GM18519 (cell line): ENCODE data around the gene P2RX7.
A peak's percentile ranks its signal among the peaks of the same experiment; 100 is the strongest.
"Not testable (repeated sequence)": the region's sequence is repeated elsewhere in the genome, so short reads cannot be mapped to it uniquely, and the experiment has no call there.

Source experiments
- ATAC-seq: cut with Tn5 transposase; IDR thresholded peaks from one replicate; pipeline ENCODE4 v1.9.1; 2021; ENCODE audit warnings: mild to moderate bottlenecking, moderate library complexity; ENCODE audit not compliant: unreplicated experiment, low FRiP score

P2RX7 gene

DNA sequence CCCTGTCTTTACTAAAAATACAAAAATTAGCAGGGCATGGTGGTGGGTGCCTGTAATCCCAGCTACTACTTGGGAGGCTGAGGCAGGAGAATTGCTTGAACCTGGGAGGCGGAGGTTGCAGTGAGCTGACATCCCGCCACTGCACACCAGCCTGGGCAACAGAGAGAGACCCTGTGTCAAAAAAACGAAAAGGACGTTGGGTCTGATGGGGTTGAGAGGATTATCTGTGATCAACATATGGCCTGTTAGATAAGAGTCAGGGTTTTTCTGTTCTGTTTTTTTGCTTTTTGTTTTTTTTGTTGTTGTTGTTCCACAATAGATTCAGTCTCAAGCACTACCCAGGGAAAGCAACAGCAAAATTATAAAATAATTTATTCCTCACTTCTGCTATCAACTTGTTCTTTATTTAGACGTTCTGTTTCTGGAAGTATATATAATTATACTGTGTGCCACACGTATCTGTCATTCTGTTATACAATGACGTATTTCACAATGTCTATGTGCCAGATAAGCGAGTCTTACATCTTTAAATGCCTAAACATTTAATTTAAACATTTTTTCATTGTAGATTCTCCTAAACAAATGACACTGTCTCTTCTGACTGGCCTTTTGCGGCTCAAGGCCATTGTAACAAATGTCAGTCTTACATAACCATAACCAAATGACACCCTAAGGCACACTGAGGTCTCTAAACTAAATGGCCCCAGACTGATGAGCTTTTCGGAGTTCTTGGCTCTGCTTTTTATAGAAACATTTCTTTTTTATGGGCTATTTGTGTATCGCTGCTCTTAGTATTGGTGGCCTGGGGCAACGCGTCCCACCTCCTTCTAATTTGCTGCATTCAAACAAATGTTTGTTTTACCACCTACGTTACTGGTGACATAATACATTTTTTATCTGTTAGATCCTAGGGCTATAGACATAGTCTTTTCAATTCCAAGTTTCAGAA, 70.0 kb downstream of the P2RX7 start:
- no peak for ATAC-seq

DNA sequence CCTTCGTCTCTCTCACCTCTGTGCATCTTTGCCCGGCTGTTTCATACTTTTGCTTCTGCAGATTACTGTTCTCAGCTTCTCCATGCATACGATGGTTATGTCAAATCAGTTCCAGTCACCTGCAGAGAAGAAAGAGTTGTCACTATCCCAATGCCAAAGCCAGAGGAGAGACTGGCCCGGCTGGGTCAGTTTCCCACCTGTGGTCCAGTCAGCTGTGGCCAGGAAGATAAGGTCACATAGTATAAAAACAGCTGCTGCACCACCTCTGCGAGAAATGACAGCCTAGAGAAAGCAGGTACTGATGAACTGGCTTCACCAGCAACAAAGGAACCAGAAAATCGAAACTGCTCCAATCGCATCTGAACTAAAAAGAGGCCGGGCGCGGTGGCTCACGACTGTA, 70.8 kb downstream of the P2RX7 start:
- ATAC-seq: no peak

DNA sequence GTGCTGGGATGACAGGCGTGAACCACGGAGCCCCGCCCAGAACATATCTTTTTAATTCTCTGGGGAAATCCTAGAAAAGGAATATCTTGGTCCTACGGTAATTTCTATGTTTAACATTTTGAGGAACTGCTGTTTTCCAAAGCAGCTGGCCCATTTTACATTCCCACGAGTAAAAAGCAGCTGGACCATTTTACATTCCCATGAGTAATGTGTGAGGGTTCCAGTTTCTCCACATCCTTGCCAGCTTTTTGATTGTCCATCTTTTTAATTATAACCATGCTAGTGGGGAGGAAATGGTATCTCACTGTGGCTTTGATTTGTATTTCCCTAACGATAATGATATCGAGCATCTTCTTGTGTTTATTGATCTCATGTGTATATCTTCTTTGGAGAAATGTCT, 72.8 kb downstream of the P2RX7 start:
- ATAC-seq: no peak

DNA sequence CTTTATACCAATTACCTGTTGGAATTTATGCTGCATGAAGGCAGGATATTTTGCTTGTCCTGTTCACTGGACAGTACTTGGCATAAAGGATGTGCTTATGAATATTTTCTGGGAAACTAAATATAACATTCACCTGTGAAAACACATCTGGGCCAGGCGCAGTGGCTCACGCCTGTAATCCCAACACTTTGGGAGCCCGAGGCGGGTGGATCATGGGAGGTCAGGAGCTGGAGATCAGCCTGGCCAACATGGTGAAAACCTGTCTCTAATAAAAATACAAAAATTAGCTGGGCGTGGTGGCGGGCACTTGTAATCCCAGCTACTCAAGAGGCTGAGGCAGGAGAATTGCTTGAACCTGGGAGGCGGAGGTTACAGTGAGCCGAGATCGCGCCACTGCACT, 75.9 kb downstream of the P2RX7 start:
- ATAC-seq: not testable (repeated sequence)

DNA sequence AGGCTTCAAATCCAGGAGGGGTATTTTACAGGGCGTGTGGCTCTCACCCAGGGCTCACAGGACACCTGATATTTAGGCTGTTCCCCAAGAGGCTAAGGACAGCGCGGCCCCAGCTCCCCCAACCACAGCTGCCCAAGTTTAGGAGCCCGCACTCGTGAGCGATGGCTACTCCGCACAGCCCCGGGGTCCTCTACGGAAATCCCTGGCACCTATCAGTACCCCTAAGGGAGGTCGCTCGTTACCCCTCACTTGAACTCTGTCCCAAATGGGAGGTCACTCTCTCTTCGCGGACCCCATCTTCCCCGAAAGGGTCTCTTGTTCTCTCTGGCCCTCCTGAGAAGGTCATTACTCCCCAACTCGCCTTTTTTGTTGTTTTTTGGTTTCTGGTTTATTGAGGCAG, 76.5 kb downstream of the P2RX7 start:
- ATAC-seq: no peak

DNA sequence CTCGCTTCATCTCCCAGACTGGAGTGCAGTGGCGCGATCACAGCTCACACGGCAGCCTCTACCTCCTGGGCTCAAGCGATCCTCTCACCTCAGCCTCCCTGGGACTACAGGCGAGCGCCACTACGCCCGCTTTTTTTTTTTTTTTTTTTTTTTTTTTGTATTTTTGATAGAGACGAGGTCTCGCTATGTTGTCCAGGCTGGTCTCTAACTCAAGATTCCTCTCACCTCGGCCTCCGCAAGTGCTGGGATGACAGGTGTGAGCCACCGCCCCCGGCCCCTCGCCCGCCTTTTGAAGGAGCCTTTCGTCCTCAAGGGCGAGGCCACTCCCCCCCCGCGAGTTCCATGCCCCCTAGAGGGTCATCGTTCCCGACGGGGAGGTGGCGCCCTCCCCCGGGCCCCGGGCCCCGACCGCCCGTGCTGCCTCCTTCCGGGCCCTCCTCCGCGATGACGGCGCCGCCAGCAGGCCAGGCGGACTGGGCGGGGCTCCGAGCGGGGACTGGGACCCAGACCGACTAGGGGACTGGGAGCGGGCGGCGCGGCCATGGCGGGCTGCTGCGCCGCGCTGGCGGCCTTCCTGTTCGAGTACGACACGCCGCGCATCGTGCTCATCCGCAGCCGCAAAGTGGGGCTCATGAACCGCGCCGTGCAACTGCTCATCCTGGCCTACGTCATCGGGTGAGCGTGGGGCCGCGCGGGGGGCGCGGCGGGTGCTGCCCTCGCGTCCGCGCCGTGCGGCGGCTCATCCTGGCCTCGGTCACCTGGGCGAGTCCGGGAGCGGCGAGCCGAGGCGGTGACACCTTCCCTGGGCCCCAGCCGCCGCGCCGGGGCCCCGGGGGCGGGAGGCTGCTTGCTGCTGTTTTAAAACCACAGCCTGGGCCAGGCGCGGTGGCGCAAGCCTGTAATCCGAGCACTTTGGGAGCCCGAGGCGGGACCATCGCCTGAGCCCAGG, 77.2 kb downstream of the P2RX7 start, which contains the start of gene P2RX4:
TSS of gene P2RX4 (plus strand) at position 506 of the 949 bp plus-strand sequence. CDS start at position 542, 36 bp downstream.
- peak; percentile 83 for ATAC-seq

DNA sequence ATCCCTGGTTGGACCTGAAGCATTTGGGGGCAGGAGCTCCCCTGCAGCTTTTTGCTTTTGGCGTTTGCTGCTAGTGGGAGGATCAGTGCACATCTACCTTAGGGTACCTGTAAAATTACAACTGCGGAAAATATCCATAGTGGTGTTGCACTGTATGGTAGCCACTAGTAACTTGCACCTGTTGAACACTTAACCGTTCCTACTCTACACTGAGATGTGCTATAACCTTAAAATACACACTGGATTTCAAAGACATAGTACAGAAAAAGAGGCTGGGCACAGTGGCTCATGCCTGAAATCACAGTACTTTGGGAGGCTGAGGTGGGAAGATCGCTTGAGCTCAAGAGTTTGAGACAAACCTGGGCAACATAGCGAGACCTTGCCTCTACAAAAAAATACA, 80.2 kb downstream of the P2RX7 start:
- no peak for ATAC-seq

DNA sequence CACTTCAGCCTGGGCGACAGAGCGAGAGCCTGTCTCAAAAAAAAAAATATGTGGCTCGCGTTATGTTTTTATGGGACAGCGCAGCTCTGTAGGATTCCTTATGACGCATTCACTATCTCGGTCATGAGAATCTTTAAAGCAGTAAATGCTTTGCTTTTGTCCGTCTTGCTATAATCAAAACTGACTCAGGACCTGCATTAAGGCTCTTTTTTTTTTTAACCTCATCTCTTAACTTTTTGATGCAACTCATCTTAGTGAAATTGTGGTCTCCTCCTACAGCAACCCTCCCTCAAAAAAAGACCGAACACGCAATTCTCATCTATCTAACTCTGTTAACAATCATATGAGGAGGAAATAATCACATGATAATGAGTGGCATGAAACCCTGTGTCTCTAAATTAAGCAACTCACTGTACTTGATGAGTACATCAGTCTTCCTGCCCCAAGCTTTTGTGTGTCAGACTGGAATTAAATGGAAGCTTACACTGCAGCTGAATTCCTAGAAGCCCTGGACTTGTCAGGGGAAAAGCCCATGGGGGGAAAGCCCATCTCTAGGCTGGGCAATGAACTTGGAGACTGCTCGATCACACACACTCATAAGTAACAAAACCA, 81.6 kb downstream of the P2RX7 start:
- no peak for ATAC-seq

DNA sequence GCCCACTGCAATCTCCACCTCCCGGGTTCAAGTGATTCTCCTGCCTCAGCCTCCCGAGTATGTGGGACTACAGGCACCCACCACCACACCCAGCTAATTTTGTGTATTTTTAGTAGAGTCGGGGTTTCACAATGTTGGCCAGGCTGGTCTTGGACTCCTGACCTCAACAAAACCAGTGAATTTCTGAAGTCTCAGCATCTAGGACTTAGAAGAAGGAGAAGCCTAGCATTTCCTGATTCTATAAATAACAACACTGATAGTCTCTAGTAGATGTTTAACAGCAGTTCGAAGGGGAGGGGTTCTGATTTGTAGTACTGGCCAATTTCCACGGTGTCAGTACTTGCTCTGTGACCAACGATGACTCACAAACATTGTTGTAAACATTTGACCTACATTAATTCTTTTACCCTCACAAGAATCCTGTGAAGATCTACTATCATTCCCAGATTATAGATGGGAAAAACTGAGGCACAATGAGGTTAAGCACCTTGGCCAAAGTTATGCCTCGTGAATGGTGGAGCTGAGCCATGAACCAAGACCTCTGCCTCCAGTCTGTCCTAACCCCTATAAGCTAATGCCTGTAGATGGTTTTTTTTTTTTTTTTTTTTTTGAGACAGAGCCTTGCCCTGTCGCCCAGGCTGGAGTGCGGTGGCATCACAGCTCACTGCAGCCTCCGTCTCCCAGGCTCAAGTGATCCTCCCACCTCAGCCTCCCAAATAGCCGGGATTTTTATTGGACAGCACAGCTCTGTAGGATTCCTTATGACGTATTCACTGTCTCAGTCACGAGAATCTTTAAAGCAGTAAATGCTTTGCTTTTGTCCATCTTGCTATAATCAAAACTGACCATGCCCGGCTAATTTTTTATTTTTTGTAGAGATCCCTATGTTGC, 82.4 kb downstream of the P2RX7 start:
- ATAC-seq: no peak

DNA sequence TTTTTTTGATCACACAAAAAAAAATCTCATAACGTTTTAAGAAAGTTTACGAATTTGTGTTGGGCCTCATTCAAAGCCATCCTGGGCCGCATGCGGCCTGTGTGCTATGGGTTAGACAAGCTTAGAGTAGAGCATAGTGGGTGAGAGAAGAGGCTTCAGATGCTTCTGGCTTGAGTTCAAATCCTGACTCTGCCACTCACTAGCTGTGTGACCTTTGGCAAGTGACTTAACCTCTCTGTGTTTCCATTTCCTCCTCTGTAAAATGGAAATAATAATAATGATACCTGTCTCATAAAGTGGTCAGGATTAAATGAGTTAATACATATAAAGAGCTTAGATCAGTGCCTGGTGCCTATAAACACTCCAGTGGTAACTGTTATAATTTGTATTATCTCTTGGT, 83.4 kb downstream of the P2RX7 start:
- no peak for ATAC-seq

DNA sequence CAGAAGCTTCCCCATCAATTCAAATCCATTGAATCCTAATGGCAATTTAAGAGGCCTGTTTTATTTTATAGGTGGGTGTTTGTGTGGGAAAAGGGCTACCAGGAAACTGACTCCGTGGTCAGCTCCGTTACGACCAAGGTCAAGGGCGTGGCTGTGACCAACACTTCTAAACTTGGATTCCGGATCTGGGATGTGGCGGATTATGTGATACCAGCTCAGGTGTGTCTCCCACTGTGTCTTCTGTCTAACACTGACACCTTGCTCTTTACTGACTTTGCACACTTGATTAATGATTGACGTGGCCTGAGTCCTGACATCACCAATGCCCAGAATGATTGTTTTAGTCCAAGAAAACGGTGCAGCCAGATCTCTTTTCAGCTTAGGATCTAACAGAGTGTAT, 84.4 kb downstream of the P2RX7 start:
- no peak for ATAC-seq

DNA sequence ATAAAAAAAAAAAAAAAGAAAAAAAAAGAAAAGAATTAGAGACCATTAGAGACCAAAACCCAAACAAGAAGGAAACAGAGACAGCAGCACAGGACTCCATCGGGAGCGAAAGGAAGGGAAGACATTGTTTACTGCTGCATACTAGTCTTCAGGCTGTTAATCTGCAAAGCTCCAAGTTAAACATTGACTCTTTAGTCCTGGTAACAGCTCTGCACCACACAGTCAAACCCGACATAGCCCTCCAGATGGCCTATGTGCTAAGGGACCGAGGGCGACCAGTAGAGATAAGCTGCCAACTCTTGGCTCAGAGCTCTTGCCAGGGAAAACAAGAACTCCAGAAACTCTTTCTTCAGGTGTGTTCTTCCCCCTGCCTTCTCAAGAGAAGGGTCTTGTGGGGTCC, 85.1 kb downstream of the P2RX7 start:
- ATAC-seq: no peak

DNA sequence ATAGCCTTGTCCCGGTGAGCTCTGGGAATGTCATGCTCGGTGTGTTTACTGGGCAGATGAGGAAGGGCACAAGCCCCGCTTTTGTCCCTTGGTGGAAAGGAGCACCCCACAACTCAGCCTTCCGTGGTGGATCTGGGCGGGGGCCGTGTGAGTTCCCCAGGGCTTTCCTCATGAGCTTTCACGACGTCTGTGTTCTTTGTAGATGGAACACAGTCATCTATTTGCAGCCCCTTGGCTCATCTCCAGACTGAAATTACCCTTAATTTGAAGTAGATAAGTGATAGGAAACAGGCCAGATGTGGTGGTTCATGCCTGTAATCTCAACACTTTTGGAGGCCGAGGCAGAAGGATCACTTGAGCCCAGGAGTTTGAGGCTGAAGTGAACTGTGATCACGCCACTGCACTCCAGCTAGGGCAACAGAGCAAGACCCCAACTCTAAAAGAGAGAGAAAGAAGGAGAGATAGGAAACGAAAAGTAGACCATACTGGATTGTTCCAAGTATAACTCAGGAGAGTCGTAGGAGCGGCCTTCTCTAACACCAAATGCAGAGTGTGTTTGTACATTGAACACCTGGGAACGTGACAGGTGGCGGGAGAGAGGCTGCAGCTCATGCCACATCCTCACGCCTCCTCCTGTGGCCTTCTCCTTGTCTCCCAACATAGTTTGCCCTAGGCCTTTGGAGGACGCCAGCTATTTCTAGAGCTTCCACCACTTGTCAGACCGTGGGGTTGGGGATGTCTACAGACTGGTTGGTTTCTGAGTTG, 86.1 kb downstream of the P2RX7 start:
- no peak for ATAC-seq

DNA sequence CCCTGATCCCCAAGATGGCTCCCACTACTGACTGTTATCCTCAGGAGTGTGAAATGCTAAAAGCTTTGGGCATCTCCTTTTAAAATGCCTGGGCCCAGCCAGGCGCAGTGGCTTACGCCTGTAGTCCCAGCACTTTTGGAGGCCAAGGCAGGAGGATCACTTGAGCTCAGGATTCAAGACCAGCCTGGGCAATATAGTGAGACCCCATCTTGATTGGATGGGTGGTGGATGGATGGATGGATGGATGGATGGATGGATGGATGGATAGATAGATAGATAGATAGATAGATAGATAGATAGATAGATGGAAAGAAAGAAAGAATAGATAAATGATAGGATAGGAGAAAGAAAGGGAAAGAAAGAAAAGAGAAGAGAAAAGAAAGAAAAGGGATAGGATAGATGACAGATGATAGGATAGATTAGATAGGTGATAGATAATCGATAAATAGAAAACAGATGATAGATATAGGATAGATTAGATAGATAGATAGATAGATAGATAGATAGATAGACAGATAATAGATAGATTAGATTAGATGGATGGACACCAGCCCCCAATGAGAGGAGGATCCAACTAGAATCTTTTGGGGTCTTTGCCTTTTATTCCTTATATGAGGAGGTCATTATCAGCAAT, 86.8 kb downstream of the P2RX7 start:
- ATAC-seq: no peak

DNA sequence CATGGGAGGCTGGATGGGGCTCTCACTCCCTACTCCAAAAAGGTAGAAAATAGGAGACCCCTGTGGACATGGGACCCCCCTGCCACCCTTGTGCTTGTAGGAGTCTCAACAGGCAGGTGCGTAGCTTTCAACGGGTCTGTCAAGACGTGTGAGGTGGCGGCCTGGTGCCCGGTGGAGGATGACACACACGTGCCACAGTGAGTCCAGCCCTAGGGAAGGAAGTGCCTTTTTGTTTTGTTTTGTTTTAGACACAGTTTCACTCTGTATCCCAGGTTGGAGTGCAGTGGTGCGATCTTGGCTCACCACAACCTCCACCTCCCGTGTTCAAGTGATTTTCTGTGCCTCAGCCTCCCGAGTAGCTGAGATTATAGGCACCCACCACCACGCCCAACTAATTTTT, 90.2 kb downstream of the P2RX7 start:
- ATAC-seq: no peak

DNA sequence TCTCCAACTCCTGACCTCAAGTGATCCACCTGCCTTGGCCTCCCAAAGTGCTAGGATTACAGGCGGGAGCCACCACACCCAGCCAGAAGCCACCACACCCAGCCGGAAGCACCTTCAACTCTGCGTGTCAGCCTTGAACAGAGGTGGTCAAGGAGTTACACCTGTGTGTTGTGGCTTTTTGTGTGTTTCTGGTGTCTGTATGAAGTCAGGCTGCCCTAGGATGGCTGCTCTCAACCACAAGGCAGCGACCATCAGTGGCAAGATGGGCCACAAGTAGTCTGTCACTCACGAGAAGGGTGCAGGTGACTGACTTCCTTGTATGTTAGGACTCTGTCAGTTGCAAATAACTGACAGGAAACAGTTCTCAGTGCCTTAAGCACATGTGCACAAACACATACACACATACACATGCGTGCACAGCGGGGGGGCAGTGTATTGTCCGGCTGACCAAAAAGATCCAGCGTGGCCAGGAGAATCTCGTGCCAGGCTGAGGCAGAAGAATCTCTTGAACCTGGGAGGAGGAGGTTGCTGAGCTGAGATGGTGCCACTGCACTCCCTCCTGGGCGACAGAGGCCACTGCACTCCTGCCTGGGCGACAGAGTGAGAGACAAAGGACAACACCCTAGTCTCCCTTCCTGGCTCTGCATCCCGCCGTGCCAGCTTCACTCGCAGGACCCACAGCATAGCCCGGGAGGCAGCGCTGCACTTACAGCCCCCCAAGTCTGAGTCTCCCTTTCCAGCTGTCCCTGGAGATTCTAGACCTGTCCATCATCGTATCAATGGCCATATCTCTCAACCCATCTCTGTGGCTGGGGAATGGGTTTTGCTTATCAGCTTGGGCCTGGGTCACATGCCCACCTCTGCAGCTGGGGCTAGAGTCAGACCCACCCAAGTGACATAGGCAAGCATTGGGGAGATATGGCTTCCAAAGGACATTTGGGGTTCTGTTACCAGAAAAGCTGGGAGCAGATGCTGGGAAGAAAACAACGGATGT, 90.9 kb downstream of the P2RX7 start:
- no peak for ATAC-seq

DNA sequence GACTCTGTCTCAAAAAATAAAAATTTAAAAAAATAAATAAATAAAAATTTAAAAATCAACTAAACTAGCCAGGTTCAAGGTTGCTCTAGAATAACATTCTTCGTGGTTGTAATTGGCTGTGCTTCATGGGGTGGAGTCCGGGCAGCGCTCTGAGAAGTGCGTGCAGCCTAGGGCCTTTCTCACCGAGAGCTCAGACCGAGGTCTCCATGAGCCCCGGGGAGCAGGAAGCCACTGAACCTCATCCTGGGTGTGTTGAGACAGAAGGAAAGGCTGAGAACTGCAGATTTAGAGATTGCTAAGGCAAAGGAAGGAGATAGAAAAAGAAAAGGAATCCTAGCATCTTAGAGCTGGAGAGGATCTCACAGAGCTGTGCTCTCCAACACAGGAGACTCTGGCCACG, 91.9 kb downstream of the P2RX7 start:
- ATAC-seq: no peak
